DND-41 (cell line): ENCODE measurements around the gene KLHL4.
"Not testable (repeated sequence)": the region's sequence is repeated elsewhere in the genome, so short reads cannot be mapped to it uniquely, and the experiment has no call there.

ENCODE experiments used
- ATAC-seq: fragments of 200-7000 bp; cut with Tn5 transposase; 3 replicates; pipeline ENCODE4 v1.9.1; 2021; ENCODE audit warnings: low read depth; ENCODE audit not compliant: insufficient read depth
- DNase-seq: peaks from one replicate; pipeline ENCODE4 v3.0.0-alpha.2; 2020
- H2AFZ ChIP-seq: 2 replicates; pipeline ENCODE4 v1.6.0; 2012; ENCODE audit warnings: low read depth, low read length
- H3K27ac ChIP-seq: 2 replicates; pipeline ENCODE4 v1.5.1; 2012; ENCODE audit warnings: low read length, inconsistent platforms
- H3K27me3 ChIP-seq: fragments of 200-600 bp; sonication (generic); 2 replicates; pipeline ENCODE4 v1.6.0; 2012; ENCODE audit warnings: low read length, mild to moderate bottlenecking, inconsistent platforms; ENCODE audit not compliant: insufficient read depth, poor library complexity
- H3K36me3 ChIP-seq: 2 replicates; pipeline ENCODE4 v1.5.1; 2012; ENCODE audit warnings: low read length, inconsistent platforms; ENCODE audit not compliant: insufficient read depth
- H3K4me1 ChIP-seq: 2 replicates; pipeline ENCODE4 v1.5.1; 2012; ENCODE audit warnings: mild to moderate bottlenecking, low read length; ENCODE audit not compliant: insufficient read depth
- H3K4me2 ChIP-seq: 2 replicates; pipeline ENCODE4 v1.6.0; 2012; ENCODE audit warnings: mild to moderate bottlenecking, moderate library complexity, low read length, inconsistent platforms; ENCODE audit not compliant: insufficient read depth
- H3K4me3 ChIP-seq, 2 experiments: fragments of 200-600 bp in 1 of 2; shearing (Covaris generic) in 1 of 2; 2 replicates each; pipeline ENCODE4 v1.5.1; 2012 to 2016; ENCODE audit warnings: inconsistent platforms in 2 of 2, low read length in 2 of 2, mild to moderate bottlenecking in 2 of 2, low read depth in 1 of 2, moderate library complexity in 1 of 2
- H3K79me2 ChIP-seq: 2 replicates; pipeline ENCODE4 v1.6.0; 2012; ENCODE audit warnings: low read length, inconsistent platforms; ENCODE audit not compliant: insufficient read depth
- H3K9ac ChIP-seq: 2 replicates; pipeline ENCODE4 v1.6.0; 2012; ENCODE audit warnings: low read depth, mild to moderate bottlenecking, inconsistent platforms, low read length, moderate library complexity
- H3K9me3 ChIP-seq: 2 replicates; pipeline ENCODE4 v1.5.1; 2012; ENCODE audit warnings: low read length, moderate library complexity, mild to moderate bottlenecking, inconsistent platforms; ENCODE audit not compliant: insufficient read depth, severe bottlenecking
- H4K20me1 ChIP-seq: 2 replicates; pipeline ENCODE4 v1.6.0; 2012; ENCODE audit warnings: low read length; ENCODE audit not compliant: insufficient read depth
- EZH2 ChIP-seq: IDR thresholded peaks from 3 replicates; pipeline ENCODE4 v1.6.1; 2012; ENCODE audit warnings: borderline replicate concordance, low read depth, mild to moderate bottlenecking, moderate library complexity, low read length, inconsistent platforms; ENCODE audit not compliant: severe bottlenecking
- TF ChIP-seq, protein P1 (sequence below): IDR thresholded peaks from 2 replicates; pipeline ENCODE4 v1.5.1; 2012; ENCODE audit warnings: borderline replicate concordance, low read length, moderate library complexity, mild to moderate bottlenecking; ENCODE audit not compliant: poor library complexity, severe bottlenecking; ENCODE audit errors: extremely low read depth

KLHL4 gene

DNA sequence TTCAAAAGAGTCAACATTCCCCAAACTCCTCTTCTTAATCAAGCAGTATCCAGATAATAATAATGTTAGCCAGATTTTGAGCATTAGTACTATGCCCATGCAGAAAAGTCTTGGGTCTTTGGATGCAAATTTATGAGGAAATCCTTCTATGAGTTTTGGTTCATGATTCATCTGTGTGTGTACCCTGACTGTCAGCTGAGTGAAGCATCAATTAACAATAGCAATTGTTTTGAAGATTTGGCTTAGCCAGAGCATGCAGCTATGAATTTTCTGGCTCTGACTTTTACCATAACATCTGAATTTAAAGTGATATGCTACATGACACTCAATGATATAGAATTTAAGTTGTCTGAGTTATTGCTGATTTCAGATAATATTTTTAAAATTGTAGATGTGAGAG is 145.8 kb downstream of the KLHL4 start:
- no peak overlapping the region for H3K9ac ChIP-seq
- H3K36me3 ChIP-seq: no peaks in the 10 kb centered on the region
- peaks cover 10% of the 10 kb centered on the region for H3K4me1 ChIP-seq
- no peaks in the 10 kb centered on the region for H3K27me3 ChIP-seq
- no peak overlapping the region for H3K27ac ChIP-seq
- no peak overlapping the region for H2AFZ ChIP-seq
- no peaks in the 10 kb centered on the region for H3K9me3 ChIP-seq
- no peak for TF ChIP-seq EZH2
- TF ChIP-seq, protein P1, sequence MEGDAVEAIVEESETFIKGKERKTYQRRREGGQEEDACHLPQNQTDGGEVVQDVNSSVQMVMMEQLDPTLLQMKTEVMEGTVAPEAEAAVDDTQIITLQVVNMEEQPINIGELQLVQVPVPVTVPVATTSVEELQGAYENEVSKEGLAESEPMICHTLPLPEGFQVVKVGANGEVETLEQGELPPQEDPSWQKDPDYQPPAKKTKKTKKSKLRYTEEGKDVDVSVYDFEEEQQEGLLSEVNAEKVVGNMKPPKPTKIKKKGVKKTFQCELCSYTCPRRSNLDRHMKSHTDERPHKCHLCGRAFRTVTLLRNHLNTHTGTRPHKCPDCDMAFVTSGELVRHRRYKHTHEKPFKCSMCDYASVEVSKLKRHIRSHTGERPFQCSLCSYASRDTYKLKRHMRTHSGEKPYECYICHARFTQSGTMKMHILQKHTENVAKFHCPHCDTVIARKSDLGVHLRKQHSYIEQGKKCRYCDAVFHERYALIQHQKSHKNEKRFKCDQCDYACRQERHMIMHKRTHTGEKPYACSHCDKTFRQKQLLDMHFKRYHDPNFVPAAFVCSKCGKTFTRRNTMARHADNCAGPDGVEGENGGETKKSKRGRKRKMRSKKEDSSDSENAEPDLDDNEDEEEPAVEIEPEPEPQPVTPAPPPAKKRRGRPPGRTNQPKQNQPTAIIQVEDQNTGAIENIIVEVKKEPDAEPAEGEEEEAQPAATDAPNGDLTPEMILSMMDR: no peak
- H3K4me3 ChIP-seq: no peak overlapping the region
- no peak overlapping the region for H3K4me2 ChIP-seq
- no peaks in the 10 kb centered on the region for H4K20me1 ChIP-seq
- H3K79me2 ChIP-seq: no peaks in the 10 kb centered on the region
- DNase-seq (no peak), ATAC-seq (no peak)

DNA sequence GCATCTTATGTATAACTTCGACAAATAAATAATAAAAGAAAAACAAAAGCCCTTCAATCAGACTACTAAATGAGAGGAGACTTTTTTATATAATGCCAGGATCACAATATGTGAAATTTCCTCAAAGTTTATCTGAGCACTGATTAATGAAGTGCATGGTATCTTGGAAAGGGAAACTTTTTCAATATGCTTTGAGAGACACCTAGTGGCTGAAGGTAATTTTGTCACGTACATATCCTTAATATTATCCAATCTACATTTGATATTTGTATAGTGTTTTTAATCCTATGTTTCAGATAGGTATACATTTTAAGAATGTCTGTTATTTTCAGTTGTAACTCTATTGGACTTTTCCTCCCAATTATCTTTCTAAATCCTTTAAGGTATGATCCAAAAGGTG is 146.8 kb downstream of the KLHL4 start:
- peaks cover 9% of the 10 kb centered on the region; the same call in 1 of the 2 replicates for H3K4me1 ChIP-seq
- H3K4me3 ChIP-seq: no peak overlapping the region
- no peak for DNase-seq
- no peaks in the 10 kb centered on the region for H3K79me2 ChIP-seq
- no peaks in the 10 kb centered on the region for H4K20me1 ChIP-seq
- no peaks in the 10 kb centered on the region for H3K9me3 ChIP-seq
- H3K27ac ChIP-seq: no peak overlapping the region
- no peaks in the 10 kb centered on the region for H3K36me3 ChIP-seq
- no peak overlapping the region for H2AFZ ChIP-seq
- H3K9ac ChIP-seq: no peak overlapping the region
- no peaks in the 10 kb centered on the region for H3K27me3 ChIP-seq
- no peak for ATAC-seq
- TF ChIP-seq, protein P1: peak; percentile 53
- no peak for TF ChIP-seq EZH2
- H3K4me2 ChIP-seq: no peak overlapping the region

DNA sequence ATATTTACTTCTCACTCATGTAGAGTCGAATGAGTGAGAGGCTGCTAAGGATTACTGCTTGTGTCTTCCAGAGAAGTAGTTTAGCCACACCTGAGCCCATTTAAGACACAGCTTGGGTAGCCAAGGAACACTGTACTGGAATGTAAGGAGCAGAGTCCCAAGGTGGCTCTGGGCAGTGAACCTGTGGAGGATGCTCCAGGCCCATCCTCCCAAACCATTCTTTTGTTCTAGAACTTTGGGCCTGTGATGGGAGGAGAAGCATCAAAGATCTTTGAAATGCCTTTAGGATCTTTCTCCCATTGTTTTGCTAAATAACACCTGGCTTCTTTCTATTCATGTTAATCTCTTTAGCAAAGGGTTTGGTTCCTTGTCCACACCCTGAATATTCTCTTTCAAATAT is 162.2 kb downstream of the KLHL4 start:
- no peak for ATAC-seq
- Histone ChIP-seq H3K9me3 (no peaks in the 10 kb centered on the region), H3K27ac (no peak overlapping the region), H3K27me3 (no peaks in the 10 kb centered on the region), H4K20me1 (no peaks in the 10 kb centered on the region), H3K9ac (no peak overlapping the region), H3K4me2 (no peak overlapping the region), H3K36me3 (no peaks in the 10 kb centered on the region), H2AFZ (no peak overlapping the region), H3K79me2 (no peaks in the 10 kb centered on the region), H3K4me1 (no peaks in the 10 kb centered on the region), H3K4me3 (no peak overlapping the region)
- DNase-seq: no peak
- no peak for TF ChIP-seq EZH2
- TF ChIP-seq, protein P1: no peak

DNA sequence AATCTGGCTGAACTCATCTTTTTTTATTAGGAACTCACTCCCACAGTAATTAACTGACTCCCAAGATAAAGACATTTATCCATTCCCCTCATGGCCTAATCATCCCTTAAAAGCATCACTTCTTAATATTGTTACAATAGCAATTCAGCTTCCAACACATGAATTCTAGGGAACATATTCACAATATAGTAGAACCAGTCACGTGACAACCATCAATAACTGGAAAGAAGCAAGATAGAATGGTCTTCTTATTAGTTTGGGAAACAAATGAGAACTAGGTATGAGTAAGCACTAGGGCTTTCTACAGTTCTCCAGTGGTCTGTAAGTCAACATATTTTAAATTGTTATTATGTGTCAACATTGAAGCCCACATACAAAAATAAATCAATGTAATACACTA is 170.1 kb downstream of the KLHL4 start:
- TF ChIP-seq EZH2: no peak
- TF ChIP-seq, protein P1: no peak
- no peaks in the 10 kb centered on the region for H3K79me2 ChIP-seq
- no peak for ATAC-seq
- H2AFZ ChIP-seq: no peak overlapping the region
- H3K9me3 ChIP-seq: no peaks in the 10 kb centered on the region
- H3K27ac ChIP-seq: no peak overlapping the region
- no peaks in the 10 kb centered on the region for H3K27me3 ChIP-seq
- no peak overlapping the region for H3K9ac ChIP-seq
- no peak overlapping the region for H3K4me3 ChIP-seq
- H3K4me1 ChIP-seq: no peaks in the 10 kb centered on the region
- DNase-seq: no peak
- H3K4me2 ChIP-seq: no peak overlapping the region
- H4K20me1 ChIP-seq: no peaks in the 10 kb centered on the region
- no peaks in the 10 kb centered on the region for H3K36me3 ChIP-seq

DNA sequence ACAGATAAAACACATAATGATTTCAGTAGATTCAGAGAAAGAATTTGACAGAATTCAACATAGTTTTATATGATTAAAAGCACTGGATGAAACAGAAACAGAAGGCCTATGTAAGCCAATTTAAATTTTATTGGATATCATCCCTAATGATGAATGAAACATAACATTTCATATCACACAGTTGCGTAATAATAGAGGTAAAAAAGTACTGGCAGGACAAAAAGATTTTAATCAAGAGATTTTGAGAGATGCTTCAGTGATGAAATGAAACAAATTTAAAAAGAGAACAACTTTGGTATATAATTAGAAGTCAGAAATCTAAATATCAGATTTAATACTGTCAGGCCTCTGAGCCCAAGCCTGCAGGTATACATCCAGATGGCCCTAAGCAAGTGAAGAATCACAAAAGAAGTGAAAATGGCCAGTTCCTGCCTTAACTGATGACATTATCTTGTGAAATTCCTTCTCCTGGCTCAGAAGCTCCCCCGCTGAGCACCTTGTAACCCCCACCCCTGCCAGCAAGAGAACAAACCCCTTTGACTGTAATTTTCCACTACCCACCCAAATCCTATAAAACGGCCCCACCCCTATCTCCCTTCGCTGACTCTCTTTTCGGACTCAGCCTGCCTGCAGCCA is 170.6 kb downstream of the KLHL4 start:
- not testable (repeated sequence) for H3K4me2 ChIP-seq, H3K27me3 ChIP-seq, H2AFZ ChIP-seq, DNase-seq, H3K9me3 ChIP-seq, H3K27ac ChIP-seq, ATAC-seq, H4K20me1 ChIP-seq, H3K4me1 ChIP-seq, H3K9ac ChIP-seq, H3K79me2 ChIP-seq, H3K4me3 ChIP-seq, H3K36me3 ChIP-seq
